ENCODE measurements around the gene GOLPH3L. TPM values are rescaled to one million over a fixed set of nuclear protein-coding genes. Genes with fewer than 3 reads are reported as not detected.
"Not testable (repeated sequence)": the region's sequence is repeated elsewhere in the genome, so short reads cannot be mapped to it uniquely, and the experiment has no call there.

The GOLPH3L gene
- total RNA-seq, 3 donors from 2014 or later: 62.8 to 105 (median 69.4) TPM

- Histone ChIP-seq H3K4me3 (no peak overlapping the region), H3K4me1 (ENCODE audit: low read depth) (peaks cover 8% of the 10 kb centered on the region), H3K9me3 (no peaks in the 10 kb centered on the region), H3K36me3 (ENCODE audit: low read depth) (peaks cover 9% of the 10 kb centered on the region)
- ATAC-seq: peak; percentile 98
- no peak for TF ChIP-seq CTCF (IDR thresholded peaks at IDR 0.05)
- DNase-seq: peak in 2 of 3 donors; percentile 60 to 68
- intact Hi-C loops (cut with DNase I, micrococcal nuclease): no loop called here
These were observed 46.8 kb downstream of the GOLPH3L start for GRCh38 chr1:150650193-150650592.

GRCh38 chr1:150649441-150650075 is 47.4 kb downstream of the GOLPH3L start:
- no peak for ATAC-seq
- no peak for TF ChIP-seq CTCF (IDR thresholded peaks at IDR 0.05)
- H3K36me3 ChIP-seq (ENCODE audit: low read depth): peaks cover 9% of the 10 kb centered on the region
- no peak overlapping the region for H3K4me3 ChIP-seq
- no peaks in the 10 kb centered on the region for H3K9me3 ChIP-seq
- peaks cover 8% of the 10 kb centered on the region for H3K4me1 ChIP-seq (ENCODE audit: low read depth)
- DNase-seq: no peak
- intact Hi-C loops (cut with DNase I, micrococcal nuclease): no loop called here

- ATAC-seq: no peak
- no peaks in the 10 kb centered on the region for H3K4me1 ChIP-seq (ENCODE audit: low read depth)
- no peak for DNase-seq
- H3K4me3 ChIP-seq: no peak overlapping the region
- TF ChIP-seq CTCF (IDR thresholded peaks at IDR 0.05): no peak
- H3K9me3 ChIP-seq: no peaks in the 10 kb centered on the region
- peaks cover 5% of the 10 kb centered on the region for H3K36me3 ChIP-seq (ENCODE audit: low read depth)
- intact Hi-C loops (cut with DNase I, micrococcal nuclease): no loop called here
These were observed 54.7 kb downstream of the GOLPH3L start for GRCh38 chr1:150642296-150642695.

GRCh38 chr1:150641126-150641815 is 55.7 kb downstream of the GOLPH3L start:
- intact Hi-C loops (cut with DNase I, micrococcal nuclease); H3K36me3 ChIP-seq (ENCODE audit: low read depth); H3K9me3 ChIP-seq; H3K4me1 ChIP-seq (ENCODE audit: low read depth); H3K4me3 ChIP-seq; DNase-seq; ATAC-seq: not testable (repeated sequence)

GRCh38 chr1:150638430-150638829 is 58.5 kb downstream of the GOLPH3L start:
- H3K36me3 ChIP-seq (ENCODE audit: low read depth); H3K4me3 ChIP-seq; ATAC-seq; H3K4me1 ChIP-seq (ENCODE audit: low read depth); intact Hi-C loops (cut with DNase I, micrococcal nuclease); DNase-seq; H3K9me3 ChIP-seq: not testable (repeated sequence)

- DNase-seq; intact Hi-C loops (cut with DNase I, micrococcal nuclease); H3K36me3 ChIP-seq (ENCODE audit: low read depth): not testable (repeated sequence)
These were observed 61.9 kb downstream of the GOLPH3L start for GRCh38 chr1:150634839-150635622.

More at GRCh38 chr1:150634839-150635622, 61.9 kb downstream of the GOLPH3L start:
- not testable (repeated sequence) for H3K4me1 ChIP-seq (ENCODE audit: low read depth); H3K4me3 ChIP-seq; H3K9me3 ChIP-seq; ATAC-seq
